GM12892 (cell line): ENCODE results near the gene NR3C1.

Source experiments
- POLR2A ChIP-seq: IDR thresholded peaks from 2 replicates; pipeline ENCODE4 v1.6.1; 2011; ENCODE audit warnings: low read depth, low read length, control low read depth
- POLR2AphosphoS5 ChIP-seq: IDR thresholded peaks from 2 replicates; pipeline ENCODE4 v1.6.1; 2011; ENCODE audit warnings: low read depth, low read length, control low read depth

DNA sequence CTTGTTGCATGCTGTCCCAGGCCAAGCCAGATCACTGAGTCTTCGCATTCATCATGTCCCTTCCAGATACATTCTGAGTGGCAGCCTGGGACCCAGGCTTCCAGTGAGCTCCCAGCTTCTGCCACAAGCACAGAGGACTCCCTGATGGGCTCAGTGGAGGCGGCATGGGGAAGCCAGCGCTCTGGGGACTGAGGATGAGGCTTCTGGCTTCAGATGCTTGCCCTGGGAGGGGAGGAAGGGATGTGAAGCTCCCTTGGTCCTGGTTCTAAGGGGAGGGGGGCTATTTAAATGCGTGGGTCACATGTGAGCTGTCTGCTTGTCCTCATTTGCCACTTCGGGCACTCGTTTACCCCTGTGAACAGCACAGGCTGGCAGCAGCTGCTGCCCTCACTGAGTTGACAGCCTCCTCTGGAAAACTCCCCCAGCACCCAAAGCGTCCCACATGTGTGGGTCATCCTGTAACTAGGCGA is 174.0 kb downstream of the NR3C1 start:
- TF ChIP-seq POLR2AphosphoS5: peak; percentile 44; the same call in 1 of the 2 replicates
- no peak for TF ChIP-seq POLR2A
